ENCODE measurements around the gene ATAD1.
"Not testable (repeated sequence)": the region's sequence is repeated elsewhere in the genome, so short reads cannot be mapped to it uniquely, and the experiment has no call there.

The ATAD1 gene

GRCh38 chr10:87753995-87754866 lies 63.8 kb downstream of the ATAD1 start:
- DNase-seq (ENCODE audit: low spot score) = no peak

GRCh38 chr10:87752566-87752965 lies 65.5 kb downstream of the ATAD1 start:
- DNase-seq (ENCODE audit: low spot score) = no peak

GRCh38 chr10:87751274-87751673 lies 66.8 kb downstream of the ATAD1 start:
- DNase-seq (ENCODE audit: low spot score) = no peak

GRCh38 chr10:87750817-87751216 lies 67.2 kb downstream of the ATAD1 start:
- no peak for DNase-seq (ENCODE audit: low spot score)

GRCh38 chr10:87750001-87750671 lies 67.9 kb downstream of the ATAD1 start:
- DNase-seq (ENCODE audit: low spot score) = no peak

GRCh38 chr10:87748244-87748643 lies 69.8 kb downstream of the ATAD1 start:
- not testable (repeated sequence) for DNase-seq (ENCODE audit: low spot score)

- DNase-seq (ENCODE audit: low spot score) = no peak
These were observed 71.1 kb downstream of the ATAD1 start for GRCh38 chr10:87746911-87747310.

GRCh38 chr10:87744606-87745005 lies 73.4 kb downstream of the ATAD1 start:
- no peak for DNase-seq (ENCODE audit: low spot score)

GRCh38 chr10:87742992-87743610 lies 74.9 kb downstream of the ATAD1 start:
- DNase-seq (ENCODE audit: low spot score) = not testable (repeated sequence)

- no peak for DNase-seq (ENCODE audit: low spot score)
These were observed 77.8 kb downstream of the ATAD1 start for GRCh38 chr10:87740254-87740655.

- DNase-seq (ENCODE audit: low spot score) = no peak
These were observed 78.3 kb downstream of the ATAD1 start for GRCh38 chr10:87739703-87740102.

GRCh38 chr10:87738253-87738652 lies 79.8 kb downstream of the ATAD1 start:
- not testable (repeated sequence) for DNase-seq (ENCODE audit: low spot score)

GRCh38 chr10:87734987-87735827 lies 82.8 kb downstream of the ATAD1 start:
- peak; percentile 81 for DNase-seq (ENCODE audit: low spot score)

GRCh38 chr10:87733081-87733480 lies 84.9 kb downstream of the ATAD1 start:
- no peak for DNase-seq (ENCODE audit: low spot score)

- DNase-seq (ENCODE audit: low spot score) = no peak
These were observed 88.1 kb downstream of the ATAD1 start for GRCh38 chr10:87729940-87730339.

GRCh38 chr10:87724789-87725188 lies 93.2 kb downstream of the ATAD1 start:
- DNase-seq (ENCODE audit: low spot score) = no peak

- DNase-seq (ENCODE audit: low spot score) = no peak
These were observed 94.5 kb downstream of the ATAD1 start for GRCh38 chr10:87723500-87723899.

- DNase-seq (ENCODE audit: low spot score) = no peak
These were observed 95.3 kb downstream of the ATAD1 start for GRCh38 chr10:87722716-87723115.

GRCh38 chr10:87721781-87722180 lies 96.2 kb downstream of the ATAD1 start:
- no peak for DNase-seq (ENCODE audit: low spot score)

- DNase-seq (ENCODE audit: low spot score) = no peak
These were observed 97.4 kb downstream of the ATAD1 start for GRCh38 chr10:87720665-87721064.

GRCh38 chr10:87716348-87716670 lies 101.7 kb downstream of the ATAD1 start:
- DNase-seq (ENCODE audit: low spot score) = no peak

All from iPS-NIHi11 (cell line).